ENCODE measurements around the gene FIGNL1. TPM values are rescaled to one million over a fixed set of nuclear protein-coding genes. Genes with fewer than 3 reads are reported as not detected.

The FIGNL1 gene
- total RNA-seq, 1 donor from 2014 or later, result 2.6 TPM

GRCh38 chr7:50406935-50407334 is 43.2 kb downstream of the FIGNL1 start:
- DNase-seq (ENCODE audit: low spot score), result no peak
- intact Hi-C loops (cut with DNase I), result no loop called here

GRCh38 chr7:50405221-50405620 is 44.9 kb downstream of the FIGNL1 start:
- intact Hi-C loops (cut with DNase I), result no loop called here

GRCh38 chr7:50404392-50404791 is 45.8 kb downstream of the FIGNL1 start:
- DNase-seq (ENCODE audit: low spot score), result no peak
- intact Hi-C loops (cut with DNase I), result no loop called here

More at GRCh38 chr7:50405221-50405620, 44.9 kb downstream of the FIGNL1 start:
- DNase-seq (ENCODE audit: low spot score), result no peak

GRCh38 chr7:50400114-50400513 is 50.0 kb downstream of the FIGNL1 start:
- intact Hi-C loops (cut with DNase I), result no loop called here
- no peak for DNase-seq (ENCODE audit: low spot score)

GRCh38 chr7:50399635-50400034 is 50.5 kb downstream of the FIGNL1 start:
- no peak for DNase-seq (ENCODE audit: low spot score)
- intact Hi-C loops (cut with DNase I), result no loop called here

- intact Hi-C loops (cut with DNase I), result no loop called here
- no peak for DNase-seq (ENCODE audit: low spot score)
These were observed 50.9 kb downstream of the FIGNL1 start for GRCh38 chr7:50399206-50399605.

GRCh38 chr7:50397971-50398324 is 52.2 kb downstream of the FIGNL1 start:
- intact Hi-C loops (cut with DNase I), result no loop called here
- DNase-seq (ENCODE audit: low spot score), result no peak

- intact Hi-C loops (cut with DNase I), result no loop called here
- no peak for DNase-seq (ENCODE audit: low spot score)
These were observed 52.7 kb downstream of the FIGNL1 start for GRCh38 chr7:50397320-50397970.

- DNase-seq (ENCODE audit: low spot score), result no peak
- intact Hi-C loops (cut with DNase I), result no loop called here
These were observed 53.3 kb downstream of the FIGNL1 start for GRCh38 chr7:50396856-50397255.

GRCh38 chr7:50394315-50394714 is 55.8 kb downstream of the FIGNL1 start:
- intact Hi-C loops (cut with DNase I), result no loop called here

More at GRCh38 chr7:50394315-50394714, 55.8 kb downstream of the FIGNL1 start:
- no peak for DNase-seq (ENCODE audit: low spot score)

Other genes with a start within 250 kb of the FIGNL1 start
- gene IKZF1, start 145.6 kb downstream of the FIGNL1 start, total RNA-seq, result 2.2 TPM
- not detected for gene DDC, start 115.1 kb upstream of the FIGNL1 start, total RNA-seq